ENCODE measurements around the gene SURF4.

DNA sequence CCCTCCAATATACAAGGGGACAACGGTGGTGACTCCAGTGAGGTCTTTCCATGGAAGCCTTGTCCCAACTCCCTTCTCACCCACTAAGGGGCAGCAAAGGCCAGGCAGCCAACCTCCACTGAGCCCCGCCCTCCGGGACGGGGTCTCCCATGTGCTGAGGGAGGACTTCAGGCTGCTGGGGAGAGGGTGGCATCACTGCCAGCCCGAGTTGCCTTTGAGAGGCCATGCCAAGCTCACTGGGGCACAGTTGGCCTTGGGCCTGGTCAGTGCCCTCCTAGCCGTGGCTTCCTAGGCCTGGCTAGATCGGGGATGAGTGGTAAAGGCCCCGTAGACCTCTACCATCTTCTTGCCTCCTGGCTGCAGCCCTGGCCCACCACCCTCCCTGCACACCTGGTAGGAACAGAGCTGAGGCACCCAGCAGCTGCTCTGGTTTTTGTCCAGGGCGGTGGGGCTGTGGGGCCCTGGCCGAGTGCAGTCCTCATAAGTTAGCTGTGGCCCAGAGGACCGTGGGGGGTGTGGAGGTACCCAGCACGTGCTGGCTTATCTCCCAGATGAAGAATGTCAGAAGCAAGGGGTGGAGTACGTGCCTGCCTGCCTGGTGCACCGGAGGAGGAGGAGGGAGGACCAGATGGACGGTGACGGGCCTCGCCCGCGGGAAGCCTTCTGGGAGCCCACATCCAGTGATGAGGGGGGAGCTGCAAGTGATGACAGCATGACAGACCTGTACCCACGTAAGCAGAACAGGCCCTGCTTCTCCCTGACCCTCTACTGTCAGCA is 16.3 kb downstream of the SURF4 start:
- TF ChIP-seq, protein P1, sequence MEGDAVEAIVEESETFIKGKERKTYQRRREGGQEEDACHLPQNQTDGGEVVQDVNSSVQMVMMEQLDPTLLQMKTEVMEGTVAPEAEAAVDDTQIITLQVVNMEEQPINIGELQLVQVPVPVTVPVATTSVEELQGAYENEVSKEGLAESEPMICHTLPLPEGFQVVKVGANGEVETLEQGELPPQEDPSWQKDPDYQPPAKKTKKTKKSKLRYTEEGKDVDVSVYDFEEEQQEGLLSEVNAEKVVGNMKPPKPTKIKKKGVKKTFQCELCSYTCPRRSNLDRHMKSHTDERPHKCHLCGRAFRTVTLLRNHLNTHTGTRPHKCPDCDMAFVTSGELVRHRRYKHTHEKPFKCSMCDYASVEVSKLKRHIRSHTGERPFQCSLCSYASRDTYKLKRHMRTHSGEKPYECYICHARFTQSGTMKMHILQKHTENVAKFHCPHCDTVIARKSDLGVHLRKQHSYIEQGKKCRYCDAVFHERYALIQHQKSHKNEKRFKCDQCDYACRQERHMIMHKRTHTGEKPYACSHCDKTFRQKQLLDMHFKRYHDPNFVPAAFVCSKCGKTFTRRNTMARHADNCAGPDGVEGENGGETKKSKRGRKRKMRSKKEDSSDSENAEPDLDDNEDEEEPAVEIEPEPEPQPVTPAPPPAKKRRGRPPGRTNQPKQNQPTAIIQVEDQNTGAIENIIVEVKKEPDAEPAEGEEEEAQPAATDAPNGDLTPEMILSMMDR (IDR thresholded peaks at IDR 0.05) = no peak
- TF ChIP-seq EZH2 (IDR thresholded peaks at IDR 0.05; ENCODE audit: borderline replicate concordance, insufficient read depth, low read depth, low read length, poor library complexity, severe bottlenecking) = no peak
